Bronchial epithelial cell (primary cell): ENCODE results near the gene SHC2. TPM values are rescaled to one million over a fixed set of nuclear protein-coding genes. Genes with fewer than 3 reads are reported as not detected.
"Not testable (repeated sequence)": the region's sequence is repeated elsewhere in the genome, so short reads cannot be mapped to it uniquely, and the experiment has no call there.

ENCODE experiments used
- DNase-seq: peaks from one replicate; pipeline ENCODE4 v3.0.0-alpha.2; 2010; ENCODE audit warnings: low read depth
- FAIRE-seq: peaks from 2 replicates; lab custom pipeline; 2011; peaks lifted over from hg19 to GRCh38; lab: Jason Lieb, UNC
- H3K27me3 ChIP-seq: 2 replicates; pipeline ENCODE4 v1.5.1; 2011; ENCODE audit warnings: low read length; ENCODE audit not compliant: control insufficient read depth, insufficient read depth
- H3K36me3 ChIP-seq: 2 replicates; pipeline ENCODE4 v1.5.1; 2011; ENCODE audit warnings: low read length; ENCODE audit not compliant: control insufficient read depth, insufficient read depth
- H3K4me3 ChIP-seq: 2 replicates; pipeline ENCODE4 v1.5.1; 2011; ENCODE audit warnings: mild to moderate bottlenecking, low read depth, low read length, control low read depth
- CTCF ChIP-seq: IDR thresholded peaks from 2 replicates; pipeline ENCODE4 v1.5.1; 2011; ENCODE audit warnings: mild to moderate bottlenecking, moderate library complexity, low read length, control low read depth, inconsistent platforms; ENCODE audit not compliant: insufficient read depth, severe bottlenecking
- total RNA-seq: library from RNA; depleted of rRNA; stranded (reverse); fragments of >200 nt; gene quantifications from 2 replicates; pipeline ENCODE4 v1.2.1, GENCODE V29; 2014

Gene SHC2
- total RNA-seq, 1 donor from 2014 or later: under 0.01 TPM

- H3K4me3 ChIP-seq: no peak overlapping the region
- no peak for TF ChIP-seq CTCF
- FAIRE-seq (no peak), DNase-seq (no peak)
- H3K36me3 ChIP-seq: no peaks in the 10 kb centered on the region
- H3K27me3 ChIP-seq: no peaks in the 10 kb centered on the region
Measured at GRCh38 chr19:383922-384798, 76.7 kb downstream of the SHC2 start.

GRCh38 chr19:383040-383439, 77.8 kb downstream of the SHC2 start:
- no peak for DNase-seq
- Histone ChIP-seq H3K4me3 (no peak overlapping the region), H3K36me3 (no peaks in the 10 kb centered on the region), H3K27me3 (no peaks in the 10 kb centered on the region)
- no peak for FAIRE-seq
- no peak for TF ChIP-seq CTCF

- H3K4me3 ChIP-seq, FAIRE-seq, H3K36me3 ChIP-seq, H3K27me3 ChIP-seq: not testable (repeated sequence)
- DNase-seq: peak; percentile 88
Measured at GRCh38 chr19:382578-382977, 78.3 kb downstream of the SHC2 start.

GRCh38 chr19:381901-382300, 78.9 kb downstream of the SHC2 start:
- not testable (repeated sequence) for H3K4me3 ChIP-seq, FAIRE-seq, DNase-seq, H3K27me3 ChIP-seq, H3K36me3 ChIP-seq

GRCh38 chr19:380618-381219, 80.1 kb downstream of the SHC2 start:
- not testable (repeated sequence) for H3K27me3 ChIP-seq, H3K36me3 ChIP-seq, DNase-seq, FAIRE-seq, H3K4me3 ChIP-seq

GRCh38 chr19:379796-380195, 81.0 kb downstream of the SHC2 start:
- Histone ChIP-seq H3K4me3 (no peak overlapping the region), H3K27me3 (no peaks in the 10 kb centered on the region), H3K36me3 (no peaks in the 10 kb centered on the region)
- DNase-seq: no peak
- no peak for FAIRE-seq
- no peak for TF ChIP-seq CTCF

GRCh38 chr19:378706-379105, 82.1 kb downstream of the SHC2 start:
- DNase-seq (no peak), FAIRE-seq (no peak)
- TF ChIP-seq CTCF: no peak
- no peak overlapping the region for H3K4me3 ChIP-seq
- no peaks in the 10 kb centered on the region for H3K27me3 ChIP-seq
- H3K36me3 ChIP-seq: no peaks in the 10 kb centered on the region
